ENCODE results near the gene RGS12.
"Not testable (repeated sequence)": the region's sequence is repeated elsewhere in the genome, so short reads cannot be mapped to it uniquely, and the experiment has no call there.

Gene RGS12

GRCh38 chr4:3294401-3295241 is 1.8 kb downstream of the RGS12 start:
- DNase-seq (ENCODE audit: extremely low read depth in 1 of 2, low read depth in 1 of 2): no peak

- no peak for DNase-seq (ENCODE audit: extremely low read depth in 1 of 2, low read depth in 1 of 2)
Observed at GRCh38 chr4:3295837-3296624, 3.2 kb downstream of the RGS12 start.

GRCh38 chr4:3296651-3297050 is 3.8 kb downstream of the RGS12 start:
- DNase-seq (ENCODE audit: extremely low read depth in 1 of 2, low read depth in 1 of 2): no peak

- DNase-seq (ENCODE audit: extremely low read depth in 1 of 2, low read depth in 1 of 2): no peak
Observed at GRCh38 chr4:3297066-3297859, 4.4 kb downstream of the RGS12 start.

DNA sequence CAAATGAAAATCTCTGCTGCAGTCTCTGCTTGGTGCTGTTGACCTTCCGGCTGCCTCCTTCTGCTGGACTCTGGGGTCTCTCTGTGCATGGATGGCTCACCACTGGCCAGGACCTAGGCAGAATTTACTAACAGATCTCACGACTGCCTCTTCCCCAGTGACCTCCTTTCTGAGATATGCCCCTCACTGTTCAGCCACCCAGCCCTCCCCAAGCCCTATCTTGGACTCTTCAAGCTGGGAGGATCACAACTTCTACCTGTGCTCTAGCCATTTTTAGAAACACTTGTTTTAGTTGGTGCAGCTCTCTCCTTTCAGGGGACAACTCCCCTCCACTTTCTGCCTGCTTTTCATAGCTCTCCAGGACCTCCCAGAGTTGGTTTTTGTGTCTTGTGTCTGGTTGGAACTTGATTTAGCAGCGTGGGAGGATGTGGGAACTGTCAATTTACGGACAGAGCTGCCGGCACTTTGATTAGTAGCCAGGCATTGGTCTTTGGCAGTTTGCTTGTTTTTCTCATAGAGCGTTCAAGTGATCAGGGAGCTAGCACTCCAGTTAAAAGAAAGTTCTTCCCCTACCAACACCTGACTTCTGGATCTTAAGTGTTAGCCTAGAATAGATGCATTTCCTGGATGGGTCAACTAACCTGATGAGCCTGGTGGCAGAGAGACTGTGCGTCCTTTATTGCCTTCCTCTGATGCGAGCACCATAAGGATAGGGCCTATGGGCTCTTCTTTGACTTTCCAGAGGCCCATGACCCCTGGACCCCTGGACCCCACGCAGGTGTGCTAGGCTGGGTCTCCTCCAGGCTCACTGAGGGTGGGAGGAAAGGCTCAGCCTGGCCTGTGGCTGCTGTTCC is 6.5 kb downstream of the RGS12 start:
- no peak for DNase-seq (ENCODE audit: extremely low read depth in 1 of 2, low read depth in 1 of 2)

GRCh38 chr4:3299976-3300671 is 7.3 kb downstream of the RGS12 start:
- no peak for DNase-seq (ENCODE audit: extremely low read depth in 1 of 2, low read depth in 1 of 2)

DNA sequence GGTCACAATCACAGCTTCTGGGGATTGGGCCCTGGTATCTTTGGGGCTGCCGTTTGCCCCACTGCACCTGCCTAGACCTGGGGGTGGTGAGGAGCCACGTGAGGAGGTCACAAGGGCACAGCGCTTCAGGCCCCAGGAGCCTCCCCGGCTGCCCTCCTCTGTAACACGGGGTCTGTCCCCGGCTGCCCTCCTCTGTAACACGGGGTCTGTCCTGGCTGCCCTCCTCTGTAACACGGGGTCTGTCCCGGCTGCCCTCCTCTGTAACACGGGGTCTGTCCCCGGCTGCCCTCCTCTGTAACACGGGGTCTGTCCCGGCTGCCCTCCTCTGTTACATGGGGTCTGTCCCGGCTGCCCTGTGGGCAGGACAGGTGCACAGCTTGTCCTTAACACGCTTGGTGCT is 8.1 kb downstream of the RGS12 start:
- DNase-seq (ENCODE audit: extremely low read depth in 1 of 2, low read depth in 1 of 2): not testable (repeated sequence)

DNA sequence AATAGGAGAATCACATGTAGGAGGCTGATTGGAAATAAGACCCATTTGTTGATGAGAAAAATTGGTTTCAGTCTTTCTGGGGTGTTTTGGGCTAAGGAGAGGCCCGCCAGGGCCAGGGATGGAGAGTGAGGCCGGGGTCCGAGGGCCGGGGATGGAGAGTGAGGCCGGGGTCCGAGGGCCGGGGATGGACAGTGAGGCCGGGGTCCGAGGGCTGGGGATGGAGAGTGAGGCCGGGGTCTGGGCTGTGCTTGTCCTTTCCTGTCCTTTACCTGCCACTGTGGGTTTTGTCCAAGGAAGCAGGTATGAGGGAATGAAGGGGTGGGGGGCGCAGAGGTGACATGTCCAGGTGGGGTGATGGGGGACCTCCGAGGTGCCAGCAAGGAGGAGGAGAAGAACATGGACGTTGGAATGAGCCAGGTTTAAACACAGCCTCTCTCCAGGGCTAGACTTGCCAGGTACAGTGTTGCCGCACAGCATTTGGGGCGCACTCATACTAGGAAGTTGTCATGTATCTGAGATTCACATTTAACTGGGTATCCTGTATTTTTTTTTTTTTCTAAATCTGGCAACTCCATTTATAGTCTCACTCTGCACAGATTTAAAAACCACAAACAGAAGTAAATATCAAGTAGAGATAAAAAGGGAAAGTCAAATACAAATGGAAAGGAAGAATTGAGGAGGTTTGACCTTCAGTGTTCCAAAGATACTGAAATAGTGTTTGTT is 8.8 kb downstream of the RGS12 start:
- DNase-seq (ENCODE audit: extremely low read depth in 1 of 2, low read depth in 1 of 2): no peak

- peak; percentile 62 to 83 for DNase-seq (ENCODE audit: extremely low read depth in 1 of 2, low read depth in 1 of 2)
Observed at GRCh38 chr4:3302173-3302785, 9.5 kb downstream of the RGS12 start.

- no peak for DNase-seq (ENCODE audit: extremely low read depth in 1 of 2, low read depth in 1 of 2)
Observed at GRCh38 chr4:3302786-3303564, 10.2 kb downstream of the RGS12 start.

DNA sequence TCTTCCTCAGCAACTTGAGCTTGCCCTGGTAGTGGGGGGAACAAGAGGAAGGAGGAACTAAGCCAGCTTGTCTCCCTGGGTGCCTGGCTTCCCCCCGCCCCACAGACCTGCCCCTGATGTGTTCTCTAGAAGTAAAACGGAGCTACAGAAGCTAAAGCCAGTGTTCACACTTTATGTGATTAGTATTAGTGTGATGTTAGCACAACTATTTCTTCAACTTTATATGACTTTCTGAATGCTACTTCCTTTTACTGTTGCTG is 10.7 kb downstream of the RGS12 start:
- DNase-seq (ENCODE audit: extremely low read depth in 1 of 2, low read depth in 1 of 2): no peak

DNA sequence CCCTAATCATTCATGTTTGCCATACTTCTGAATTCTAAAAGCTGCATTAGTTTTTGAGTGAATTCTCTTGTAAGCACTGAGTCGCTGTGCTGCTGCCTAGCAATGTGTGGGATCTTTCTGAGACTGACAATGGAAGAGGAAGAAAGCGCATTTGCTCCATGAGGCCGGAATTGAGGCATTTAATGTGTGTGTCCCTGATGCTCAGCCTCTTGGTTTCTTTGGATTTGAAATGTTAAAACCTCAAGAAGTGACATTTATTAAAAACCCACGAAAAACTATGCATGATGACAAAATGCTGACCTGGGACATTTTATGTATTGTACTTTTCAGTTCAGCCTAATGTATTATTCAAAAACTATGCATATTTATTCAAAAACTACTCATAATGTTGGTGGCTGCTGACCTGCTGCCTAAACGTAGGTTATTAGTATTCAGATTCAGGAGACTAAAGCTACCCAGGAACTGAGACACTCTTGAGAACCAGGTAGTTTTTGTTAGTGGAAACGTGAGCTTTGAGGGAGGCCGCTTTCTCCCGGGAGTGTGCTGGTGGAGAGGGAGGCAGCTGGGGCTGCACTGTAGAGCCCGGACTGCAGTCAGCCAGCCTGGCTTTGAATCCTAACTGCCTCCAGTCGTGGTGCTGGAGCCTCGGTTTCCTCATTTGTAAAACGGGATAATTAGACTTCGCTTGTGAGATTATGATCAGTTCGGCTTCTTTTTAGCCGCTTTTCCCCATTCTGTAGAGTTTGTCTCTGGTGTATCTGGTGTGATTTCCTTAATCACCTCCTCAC is 11.3 kb downstream of the RGS12 start:
- DNase-seq (ENCODE audit: extremely low read depth in 1 of 2, low read depth in 1 of 2): no peak

DNA sequence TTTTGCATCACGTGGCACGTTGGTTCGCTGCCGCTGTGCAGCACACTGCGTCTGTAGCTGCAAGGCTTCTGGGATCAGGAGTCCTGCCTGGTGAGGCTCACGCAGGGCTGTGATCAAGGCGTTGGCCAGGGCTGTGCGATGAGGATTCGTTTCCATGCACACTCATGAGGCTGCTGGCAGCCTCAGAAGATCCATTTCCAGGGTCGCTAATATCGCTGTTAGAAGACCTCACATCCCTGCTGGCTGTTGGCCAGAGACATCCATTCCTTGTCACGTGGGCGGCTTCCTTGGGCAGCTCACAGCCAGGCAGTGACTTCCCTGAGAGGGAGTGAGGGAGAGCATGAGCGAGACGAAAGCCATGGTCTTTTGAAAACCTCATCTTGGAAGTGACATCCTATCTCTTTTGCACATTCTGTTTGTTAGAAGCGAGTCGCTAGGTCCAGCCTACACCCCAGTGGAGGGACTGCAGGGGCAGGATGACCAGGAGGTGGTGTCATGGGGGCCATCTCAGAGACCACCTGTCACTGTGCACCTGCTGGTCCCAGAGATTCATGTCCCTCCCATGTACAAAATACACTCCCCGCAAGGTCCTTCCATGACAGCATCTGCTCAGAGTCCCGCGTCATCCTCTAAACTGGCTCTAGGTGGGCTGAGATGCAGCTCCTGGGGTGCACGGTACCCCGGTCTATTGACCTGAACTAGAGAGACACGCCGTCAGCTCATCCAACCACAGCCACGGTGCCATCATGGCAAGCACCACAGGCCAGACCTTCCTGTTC is 12.2 kb downstream of the RGS12 start:
- no peak for DNase-seq (ENCODE audit: extremely low read depth in 1 of 2, low read depth in 1 of 2)

DNA sequence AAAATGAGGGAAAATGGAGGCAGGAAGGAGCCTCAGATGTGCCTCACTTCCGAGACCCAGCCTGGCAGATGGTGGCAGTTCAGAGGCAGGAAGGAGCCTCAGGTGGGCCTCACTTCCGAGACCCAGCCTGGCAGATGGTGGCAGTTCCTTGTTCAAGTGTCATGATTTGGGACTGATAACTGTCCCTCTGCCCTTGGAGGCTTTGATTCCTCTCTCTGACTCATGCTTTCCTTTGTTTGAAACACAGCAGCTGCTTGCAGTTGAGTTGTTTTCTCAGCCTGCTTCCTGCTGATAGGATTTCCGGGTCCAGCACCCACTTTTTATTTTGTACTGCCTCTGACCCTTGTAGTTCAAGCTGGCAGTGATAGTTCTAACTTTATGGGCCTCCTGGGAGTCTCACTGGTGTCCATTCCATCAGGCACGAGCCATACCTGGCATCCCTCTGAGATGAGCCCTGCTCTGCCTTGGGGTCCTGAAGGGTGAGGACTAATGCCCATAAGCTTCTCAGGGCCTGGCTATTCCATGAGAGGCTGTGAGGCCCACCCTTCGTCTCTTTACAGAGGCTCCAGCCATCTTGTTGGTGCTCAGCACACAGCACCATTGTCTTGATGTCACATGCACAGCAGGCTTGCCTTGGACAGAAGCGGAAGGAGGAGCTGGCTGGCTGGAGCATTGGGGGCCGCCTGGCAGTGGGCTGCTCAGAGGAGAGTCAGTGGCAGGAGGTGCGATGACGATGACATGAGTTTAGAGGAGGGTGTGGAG is 13.0 kb downstream of the RGS12 start:
- DNase-seq (ENCODE audit: extremely low read depth in 1 of 2, low read depth in 1 of 2): no peak

DNA sequence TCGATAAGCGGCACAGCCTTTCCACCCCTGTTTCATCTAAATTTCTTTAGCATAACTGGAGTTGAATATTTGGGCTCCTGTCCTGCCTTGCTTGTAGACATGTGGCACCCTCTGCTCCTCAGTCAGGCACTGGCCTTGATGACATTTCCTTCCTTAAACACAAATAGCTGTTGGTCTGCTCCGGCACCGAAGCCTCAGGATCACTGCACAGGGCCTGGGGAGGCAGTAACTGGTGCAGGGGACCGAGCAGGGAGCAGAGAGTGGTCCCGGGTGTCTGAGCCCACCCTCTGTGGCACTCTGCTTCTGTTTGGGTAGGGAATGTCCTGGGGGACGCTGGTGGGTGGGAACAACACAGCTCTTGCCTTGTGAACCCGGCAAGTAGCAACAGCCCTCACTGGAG is 13.6 kb downstream of the RGS12 start:
- DNase-seq (ENCODE audit: extremely low read depth in 1 of 2, low read depth in 1 of 2): no peak

DNA sequence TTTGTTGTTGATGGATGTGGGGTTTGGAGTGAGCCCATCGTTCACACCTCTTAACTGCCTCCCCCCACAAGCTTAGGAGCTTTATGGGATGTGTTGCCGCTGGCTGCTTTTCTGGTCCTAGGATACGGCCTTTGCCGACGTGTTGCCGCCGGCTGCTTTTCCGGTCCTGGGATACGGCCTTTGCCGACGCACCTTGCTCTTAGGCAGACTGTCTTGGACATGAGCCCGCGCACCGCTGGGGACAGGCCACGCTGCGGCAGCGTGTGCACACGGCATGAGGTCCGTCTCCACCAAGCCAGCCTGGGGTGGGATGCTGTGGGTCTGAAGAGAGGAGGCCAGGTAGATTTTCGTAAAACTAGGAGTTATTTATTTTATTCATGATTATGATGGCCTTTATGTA is 14.2 kb downstream of the RGS12 start:
- DNase-seq (ENCODE audit: extremely low read depth in 1 of 2, low read depth in 1 of 2): no peak

All from activated CD8-positive, alpha-beta memory T cell treated with anti-CD3 and anti-CD28 coated beads for 1 hour (primary cell).